Islet precursor cell (in vitro differentiated cells): ENCODE measurements around the gene TMED7.

ENCODE experiments used
- DNase-seq: peaks from one replicate; pipeline ENCODE4 v3.0.0-alpha.2; 2018

Gene TMED7

DNA sequence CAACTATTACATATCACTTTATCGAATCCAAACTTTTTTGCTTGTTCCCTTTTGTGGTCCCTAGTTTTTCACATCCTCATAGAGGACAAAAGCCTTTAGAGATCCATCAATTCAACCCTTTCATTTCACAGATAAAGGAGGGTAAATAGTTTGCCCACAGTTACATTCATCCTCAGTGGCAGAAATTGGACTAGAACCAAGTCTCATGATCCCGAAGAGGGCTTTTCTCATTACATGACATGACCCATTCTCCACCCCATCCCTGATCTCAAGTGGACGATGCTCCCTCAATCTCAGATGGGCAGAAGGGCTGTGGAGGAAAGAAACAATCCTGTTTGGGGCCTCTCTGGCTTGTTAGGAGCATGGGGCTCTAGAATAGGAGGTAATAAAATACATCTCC, 46.6 kb downstream of the TMED7 start:
- no peak for DNase-seq

DNA sequence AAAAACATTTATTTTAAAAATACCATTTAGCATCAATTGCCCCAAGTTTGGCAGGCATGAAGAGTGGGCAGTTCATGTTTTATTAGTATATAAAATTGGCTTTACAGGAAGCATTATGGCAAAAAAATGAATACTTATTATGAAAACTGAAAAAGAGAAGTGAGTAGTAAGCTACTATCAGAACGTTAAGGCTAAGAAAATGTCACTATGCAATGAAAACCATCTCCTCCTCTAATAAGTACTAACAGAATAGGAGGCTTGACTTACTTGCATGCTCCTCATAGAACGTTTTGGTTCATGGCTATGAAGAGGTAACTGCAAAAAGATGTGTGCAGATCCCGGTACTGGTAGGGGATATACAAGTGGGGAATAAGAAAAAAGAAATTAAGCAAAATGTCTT, 47.2 kb downstream of the TMED7 start:
- no peak for DNase-seq

DNA sequence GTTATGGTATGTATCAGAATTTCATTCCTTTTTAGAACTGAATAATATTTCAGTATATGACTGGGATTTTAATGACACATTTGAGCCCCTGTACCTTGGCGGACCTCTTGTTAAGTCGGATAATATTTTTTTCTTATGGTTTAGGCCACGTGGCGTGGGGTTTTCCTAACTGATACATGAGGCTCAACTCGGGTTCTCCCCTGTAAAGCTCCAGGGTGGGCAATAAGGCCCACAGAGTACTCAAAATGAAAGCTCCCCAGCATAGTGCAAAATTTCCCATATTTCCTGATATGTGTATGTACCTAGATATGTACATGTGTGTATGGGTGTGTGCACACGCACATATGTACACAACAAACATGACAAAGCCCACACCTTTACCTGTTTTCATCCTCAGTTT, 48.1 kb downstream of the TMED7 start:
- DNase-seq = no peak

DNA sequence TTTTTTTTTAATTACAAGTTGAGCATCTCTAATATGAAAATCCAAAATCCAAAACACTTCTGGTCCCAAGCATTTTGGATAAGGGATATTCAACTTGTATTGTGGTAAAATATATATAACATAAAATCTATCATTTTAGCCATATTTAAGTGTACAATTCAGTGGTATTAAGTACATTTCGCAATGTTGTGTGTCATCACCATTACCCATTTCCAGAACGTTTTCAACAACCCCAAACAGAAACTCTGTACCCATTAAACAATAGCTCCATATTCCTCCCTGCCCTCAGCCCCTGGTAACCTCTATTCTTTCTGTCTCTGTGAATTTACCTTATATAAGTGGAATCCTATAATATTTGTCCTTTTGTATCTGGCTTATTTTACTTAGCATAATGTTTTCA, 48.5 kb downstream of the TMED7 start:
- no peak for DNase-seq

DNA sequence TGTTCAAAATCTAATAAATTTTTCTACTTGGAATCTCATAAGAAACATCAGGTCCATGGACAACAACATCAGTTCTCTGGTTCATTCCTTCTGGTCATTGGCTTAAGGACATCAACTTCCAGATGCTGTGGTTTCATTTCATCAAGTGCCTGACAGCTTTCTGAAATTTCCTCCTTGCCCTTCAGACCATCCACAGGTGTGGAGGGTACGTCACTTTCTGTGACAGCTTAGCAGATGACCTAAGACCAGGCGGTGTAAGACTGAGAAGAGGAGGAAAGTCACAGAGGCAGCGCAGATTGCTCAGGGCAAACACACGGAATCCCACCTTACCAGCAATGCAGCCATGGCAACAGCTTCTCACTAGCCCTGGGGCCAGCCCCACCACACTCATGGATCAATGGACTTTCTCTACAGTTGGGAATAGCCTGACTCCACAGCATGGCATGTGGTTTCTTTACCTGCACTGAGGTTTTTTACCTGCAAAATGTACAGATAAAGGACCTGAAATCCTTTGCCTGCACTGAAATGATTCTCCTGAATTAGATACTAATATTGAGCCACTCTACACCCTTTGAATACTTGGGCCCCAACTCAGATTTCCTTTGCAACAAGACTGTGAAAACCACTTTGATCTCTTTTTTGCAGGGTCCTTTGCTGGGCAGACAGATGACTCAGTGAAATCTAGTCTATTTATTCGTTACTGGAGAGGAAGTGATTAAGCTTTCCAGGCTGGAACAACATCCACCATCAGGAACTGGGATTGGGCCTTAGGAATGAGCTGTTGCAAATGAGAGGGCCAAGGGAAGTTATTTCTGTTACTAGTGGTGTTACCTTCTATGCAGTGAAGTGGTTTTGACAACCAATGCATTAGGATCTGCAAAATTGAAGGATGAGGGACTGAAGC, 50.4 kb downstream of the TMED7 start:
- DNase-seq = peak; percentile 54

DNA sequence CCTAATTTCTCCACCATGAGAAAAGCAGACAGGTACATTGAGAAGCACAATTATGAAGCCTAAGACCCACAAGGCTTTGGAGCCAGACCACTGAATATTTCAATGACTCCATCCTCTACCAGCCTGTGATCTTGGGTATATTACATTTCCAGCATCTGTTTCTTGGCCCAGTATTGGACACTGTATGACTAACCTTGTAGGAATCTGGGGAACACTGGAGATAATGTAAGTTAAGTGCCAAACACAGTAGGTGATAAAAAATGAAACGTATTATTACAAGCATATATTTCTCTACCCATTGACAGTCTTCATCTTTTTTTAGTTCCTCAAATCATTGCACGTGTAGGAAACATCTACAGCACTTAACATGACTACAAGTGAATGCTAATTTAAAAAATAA, 52.7 kb downstream of the TMED7 start:
- no peak for DNase-seq

DNA sequence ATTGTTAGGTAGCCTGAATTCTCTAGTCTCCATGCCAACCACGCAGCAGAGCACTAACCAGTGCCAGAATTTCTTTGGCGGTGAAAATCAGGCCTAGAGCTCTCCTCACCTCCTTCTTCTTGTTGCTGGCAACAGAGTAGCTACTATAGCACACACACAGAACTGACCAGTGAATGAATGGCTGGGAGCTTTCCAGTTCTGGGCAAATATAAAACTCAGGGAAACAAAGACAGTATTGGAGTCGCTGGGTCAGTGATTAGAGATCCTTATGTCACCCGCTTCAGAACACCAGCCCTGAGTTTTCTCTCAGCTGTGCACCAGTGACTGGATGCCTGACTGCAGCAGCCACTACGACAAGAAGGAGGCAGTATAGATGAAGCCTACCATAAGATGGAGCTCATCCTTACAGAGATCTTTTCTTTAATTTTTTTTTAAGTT, 54.4 kb downstream of the TMED7 start:
- DNase-seq = no peak

DNA sequence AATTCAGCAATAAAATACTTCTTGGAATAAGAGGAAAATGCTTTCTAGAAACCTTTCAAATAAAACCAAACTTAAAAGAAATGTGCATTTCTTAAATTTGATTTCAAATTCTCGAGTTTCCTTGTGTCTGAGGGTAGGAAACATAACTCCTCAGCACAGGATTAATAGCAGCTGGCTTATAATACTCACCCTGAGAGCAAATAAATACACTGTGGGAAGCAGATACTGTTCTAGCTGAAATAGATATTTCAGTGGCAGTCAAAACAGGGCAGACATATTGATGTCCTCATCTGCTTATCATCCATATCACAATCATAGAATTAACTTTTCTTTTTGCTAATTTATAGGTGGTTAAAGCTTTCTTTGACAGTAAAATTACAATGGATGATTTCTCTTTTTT, 57.2 kb downstream of the TMED7 start:
- DNase-seq = no peak

DNA sequence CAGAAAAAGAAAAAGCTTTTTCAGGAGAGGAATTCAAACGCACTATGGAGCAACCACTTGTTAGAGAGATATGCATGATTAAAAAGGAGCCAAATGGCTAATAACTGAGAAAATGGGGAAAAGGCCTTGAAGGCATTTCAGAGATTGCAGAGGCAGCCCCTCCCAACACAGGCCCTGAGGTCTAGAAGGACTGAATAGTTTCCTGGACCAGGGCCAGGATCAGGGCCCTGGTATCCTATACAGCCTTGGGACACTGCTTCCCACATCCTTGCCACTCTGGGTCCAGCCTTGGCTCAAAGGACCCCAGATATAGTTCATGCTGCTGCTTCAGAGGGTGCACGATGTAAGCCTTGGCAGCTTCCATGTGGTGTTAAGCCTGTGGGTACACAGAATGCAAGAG, 60.6 kb downstream of the TMED7 start:
- no peak for DNase-seq
